Breast epithelium (tissue), 3 donors: Measurements from ENCODE around the gene BEST2.

Experiments used
- POLR2A ChIP-seq: fragments of 450-650 bp; IDR thresholded peaks from one replicate; pipeline ENCODE4 v1.6.1; 2016; ENCODE audit warnings: antibody characterized with exemption, mild to moderate bottlenecking, moderate library complexity
- POLR2AphosphoS5 ChIP-seq, 3 donors: sonication (generic); formaldehyde crosslinking; IDR thresholded peaks; one replicate each; pipeline ENCODE4 v1.6.1; 2017; ENCODE audit warnings: antibody characterized with exemption in 3 of 3

- TF ChIP-seq POLR2AphosphoS5 (IDR thresholded peaks at IDR 0.05): no peak
- no peak for TF ChIP-seq POLR2A
These were observed 21.5 kb upstream of the BEST2 start for GRCh38 chr19:12730064-12730463.
